ENCODE data around the gene FAN1. TPM values are rescaled to one million over a fixed set of nuclear protein-coding genes. Genes with fewer than 3 reads are reported as not detected.

The FAN1 gene
- total RNA-seq, 1 donor from 2014 or later: 16.9 TPM

GRCh38 chr15:30953183-30953582 is 49.5 kb downstream of the FAN1 start:
- H3K4me3 ChIP-seq: no peak overlapping the region

GRCh38 chr15:30953731-30954378 is 50.1 kb downstream of the FAN1 start:
- Histone ChIP-seq H3K4me1 (peaks cover 5% of the 10 kb centered on the region), H3K27me3 (no peaks in the 10 kb centered on the region), H3K4me3 (no peak overlapping the region), H3K36me3 (peaks cover 0 to 90% of the 10 kb centered on the region in 2 donors), H3K27ac (no peak overlapping the region), H3K9me3 (no peaks in the 10 kb centered on the region)
- TF ChIP-seq POLR2A (IDR thresholded peaks at IDR 0.05) (no peak), POLR2AphosphoS5 (IDR thresholded peaks at IDR 0.05; ENCODE audit: insufficient read depth in 1 of 2, low read depth in 1 of 2) (no peak)
- intact Hi-C loops (cut with DNase I): no loop called here
- DNase-seq (ENCODE audit: extremely low spot score in 2 of 2): no peak

More at GRCh38 chr15:30953183-30953582, 49.5 kb downstream of the FAN1 start:
- Histone ChIP-seq H3K9me3 (no peaks in the 10 kb centered on the region), H3K4me1 (peaks cover 5% of the 10 kb centered on the region), H3K36me3 (peaks cover 0 to 88% of the 10 kb centered on the region in 2 donors), H3K27ac (no peak overlapping the region), H3K27me3 (no peaks in the 10 kb centered on the region)
- intact Hi-C loops (cut with DNase I): no loop called here
- no peak for DNase-seq (ENCODE audit: extremely low spot score in 2 of 2)
- TF ChIP-seq POLR2A (IDR thresholded peaks at IDR 0.05) (no peak), CTCF (IDR thresholded peaks at IDR 0.05) (no peak)

GRCh38 chr15:30954674-30955073 is 51.0 kb downstream of the FAN1 start:
- intact Hi-C loops (cut with DNase I): no loop called here
- DNase-seq (ENCODE audit: extremely low spot score in 2 of 2): no peak
- H3K27ac ChIP-seq: no peak overlapping the region
- H3K4me1 ChIP-seq: peaks cover 5% of the 10 kb centered on the region
- no peak overlapping the region for H3K4me3 ChIP-seq
- no peaks in the 10 kb centered on the region for H3K27me3 ChIP-seq
- no peaks in the 10 kb centered on the region for H3K9me3 ChIP-seq
- TF ChIP-seq POLR2A (IDR thresholded peaks at IDR 0.05) (no peak), CTCF (IDR thresholded peaks at IDR 0.05) (no peak), POLR2AphosphoS5 (IDR thresholded peaks at IDR 0.05; ENCODE audit: insufficient read depth in 1 of 2, low read depth in 1 of 2) (no peak)
- peaks cover 0 to 90% of the 10 kb centered on the region in 2 donors for H3K36me3 ChIP-seq

- intact Hi-C loops (cut with DNase I): no loop called here
- peaks cover 0 to 83% of the 10 kb centered on the region in 2 donors for H3K36me3 ChIP-seq
Observed at GRCh38 chr15:30956216-30957124, 52.8 kb downstream of the FAN1 start.

More at GRCh38 chr15:30956216-30957124, 52.8 kb downstream of the FAN1 start:
- Histone ChIP-seq H3K4me1 (peaks cover 5% of the 10 kb centered on the region), H3K27ac (no peak overlapping the region), H3K9me3 (no peaks in the 10 kb centered on the region), H3K27me3 (no peaks in the 10 kb centered on the region), H3K4me3 (no peak overlapping the region)
- TF ChIP-seq POLR2A (IDR thresholded peaks at IDR 0.05) (no peak), POLR2AphosphoS5 (IDR thresholded peaks at IDR 0.05; ENCODE audit: insufficient read depth in 1 of 2, low read depth in 1 of 2) (no peak), CTCF (IDR thresholded peaks at IDR 0.05) (no peak)
- DNase-seq (ENCODE audit: extremely low spot score in 2 of 2): no peak

Measured in vagina (tissue), 2 donors.